Ishikawa (cell line): ENCODE measurements around the gene ST3GAL3.

Experiments used
- CREB1 ChIP-seq: IDR thresholded peaks from 2 replicates; pipeline ENCODE4 v1.6.1; 2012; ENCODE audit warnings: low read depth
- MAX ChIP-seq: IDR thresholded peaks from 2 replicates; pipeline ENCODE4 v1.6.1; 2012

GRCh38 chr1:43705982-43706597 lies 1.2 kb upstream of the ST3GAL3 start:
- TF ChIP-seq MAX (no peak), CREB1 (no peak)
